SK-N-SH (cell line): ENCODE results near the gene PEX7. TPM values are rescaled to one million over a fixed set of nuclear protein-coding genes. Genes with fewer than 3 reads are reported as not detected.

Experiments used
- CTCF ChIA-PET: fragments of 300-600, 350-600 bp; formaldehyde crosslinking; extraction: SDS; loops from one replicate; lab custom pipeline; 2021; lab: Yijun Ruan, JAX
- POLR2A ChIA-PET: fragments of 350-600 bp; sonication (Branson Sonifier 250); formaldehyde crosslinking; extraction: SDS; loops from one replicate; lab custom pipeline; 2020; ENCODE audit warnings: antibody characterized with exemption, inconsistent platforms; lab: Yijun Ruan, JAX
- DNase-seq: peaks from one replicate; pipeline ENCODE4 v3.0.0; 2012
- H2AFZ ChIP-seq: fragments of 200-600 bp; sonication (generic); 2 replicates; pipeline ENCODE4 v1.8.1; 2016; ENCODE audit warnings: antibody characterized with exemption, mild to moderate bottlenecking, low read depth
- H3F3A ChIP-seq: fragments of 200-600 bp; sonication (generic); replicated peaks from 2 replicates; pipeline ENCODE3; 2016; ENCODE audit warnings: antibody characterized with exemption, mild to moderate bottlenecking; ENCODE audit not compliant: insufficient read depth
- H3K27ac ChIP-seq, 2 experiments: fragments of 200-500 bp in 1 of 2; fragments of 200-600 bp in 1 of 2; sonication (Bioruptor generic) in 1 of 2; sonication (generic), shearing (Covaris generic) in 1 of 2; 2 replicates each; pipeline versions ENCODE4 v1.5.1 to v1.6.1; 2014 to 2016; ENCODE audit warnings: low read depth in 2 of 2, inconsistent platforms in 1 of 2, low read length in 1 of 2, mild to moderate bottlenecking in 1 of 2, mixed read lengths in 1 of 2
- H3K27me3 ChIP-seq: fragments of 200-600 bp; sonication (generic), shearing (Covaris generic); 2 replicates; pipeline ENCODE4 v1.6.1; 2016; ENCODE audit warnings: mixed run types; ENCODE audit not compliant: insufficient read depth
- H3K36me3 ChIP-seq, 2 experiments: fragments of 200-500 bp in 1 of 2; fragments of 200-600 bp in 1 of 2; sonication (Bioruptor generic) in 1 of 2; sonication (generic) in 1 of 2; replicated peaks in 1 of 2; 2 replicates each; pipeline versions ENCODE3 to v1.5.1; 2014 to 2016; ENCODE audit warnings: low read length in 1 of 2, mild to moderate bottlenecking in 1 of 2; ENCODE audit not compliant: insufficient read depth in 2 of 2, control insufficient read depth in 1 of 2
- H3K4me1 ChIP-seq, 2 experiments: fragments of 200-500 bp in 1 of 2; fragments of 200-600 bp in 1 of 2; sonication (Bioruptor generic) in 1 of 2; sonication (generic), shearing (Covaris generic) in 1 of 2; 2 replicates each; pipeline versions ENCODE4 v1.5.1 to v1.6.1; 2014 to 2016; ENCODE audit warnings: low read depth in 1 of 2, low read length in 1 of 2, mixed run types in 1 of 2; ENCODE audit not compliant: insufficient read depth in 2 of 2, control insufficient read depth in 1 of 2
- H3K4me2 ChIP-seq: fragments of 200-600 bp; sonication (generic), shearing (Covaris generic); 2 replicates; pipeline ENCODE4 v1.6.1; 2017; ENCODE audit warnings: mixed run types
- H3K4me3 ChIP-seq, 2 experiments: fragments of 200-500 bp in 1 of 2; fragments of 200-600 bp in 1 of 2; sonication (Bioruptor generic) in 1 of 2; sonication (generic), shearing (Covaris generic) in 1 of 2; 2 replicates each; pipeline versions ENCODE4 v1.5.1 to v1.8.1; 2014 to 2016; ENCODE audit warnings: low read depth in 2 of 2, inconsistent platforms in 1 of 2, low read length in 1 of 2, mild to moderate bottlenecking in 1 of 2, mixed read lengths in 1 of 2, moderate library complexity in 1 of 2
- H3K79me2 ChIP-seq: fragments of 200-600 bp; sonication (generic); 2 replicates; pipeline ENCODE4 v1.8.1; 2017; ENCODE audit warnings: mild to moderate bottlenecking; ENCODE audit not compliant: insufficient read depth
- H3K9ac ChIP-seq: fragments of 200-600 bp; sonication (generic); 2 replicates; pipeline ENCODE4 v1.6.1; 2017; ENCODE audit warnings: mixed run types
- H3K9me2 ChIP-seq: fragments of 200-600 bp; sonication (generic); 2 replicates; pipeline ENCODE4 v1.6.1; 2017; ENCODE audit warnings: mixed run types
- H3K9me3 ChIP-seq: fragments of 200-600 bp; sonication (generic); 2 replicates; pipeline ENCODE4 v1.6.1; 2017; ENCODE audit warnings: mixed run types, mild to moderate bottlenecking, moderate library complexity
- H4K20me1 ChIP-seq: fragments of 200-600 bp; sonication (generic); 2 replicates; pipeline ENCODE4 v1.6.1; 2017; ENCODE audit warnings: mild to moderate bottlenecking, mixed run types; ENCODE audit not compliant: insufficient read depth
- CHD2 ChIP-seq: fragments of 150-350 bp; IDR thresholded peaks from 2 replicates; pipeline ENCODE4 v1.6.1; 2018; ENCODE audit warnings: low read length; ENCODE audit not compliant: partially characterized antibody
- ELF1 ChIP-seq: IDR thresholded peaks from 2 replicates; pipeline ENCODE4 v1.4.0; 2012
- EZH2phosphoT487 ChIP-seq: fragments of 200-600 bp; sonication (generic); IDR thresholded peaks from 2 replicates; pipeline ENCODE4 v1.6.1; 2017; ENCODE audit warnings: low read depth, mixed run types, mild to moderate bottlenecking, antibody characterized with exemption, moderate library complexity, borderline replicate concordance
- FOSL2 ChIP-seq: IDR thresholded peaks from 2 replicates; pipeline ENCODE4 v1.4.0; 2012; ENCODE audit warnings: low read depth, mild to moderate bottlenecking, moderate library complexity, borderline replicate concordance
- GATA2 ChIP-seq: sonication (generic); formaldehyde crosslinking; IDR thresholded peaks from 2 replicates; pipeline ENCODE4 v1.5.0; 2020; ENCODE audit warnings: mild to moderate bottlenecking, missing genetic modification reagents
- IRF3 ChIP-seq: fragments of 150-350 bp; IDR thresholded peaks from 2 replicates; pipeline ENCODE4 v1.6.1; 2016; ENCODE audit warnings: mild to moderate bottlenecking, low read depth, low read length
- JUND ChIP-seq: IDR thresholded peaks from 2 replicates; pipeline ENCODE4 v1.4.0; 2012
- MAX ChIP-seq: IDR thresholded peaks from 2 replicates; pipeline ENCODE4 v1.4.0; 2012; ENCODE audit warnings: low read depth
- MEF2A ChIP-seq: IDR thresholded peaks from 2 replicates; pipeline ENCODE4 v1.4.0; 2012; ENCODE audit warnings: low read depth, borderline replicate concordance
- MXI1 ChIP-seq: IDR thresholded peaks from 2 replicates; pipeline ENCODE4 v1.6.1; 2012; ENCODE audit warnings: mild to moderate bottlenecking, low read depth, low read length, improper control_type of control experiment
- NRF1 ChIP-seq: IDR thresholded peaks from 2 replicates; pipeline ENCODE4 v1.6.1; 2012; ENCODE audit warnings: low read depth, mild to moderate bottlenecking, low read length
- RAD21 ChIP-seq: IDR thresholded peaks from 2 replicates; pipeline ENCODE4 v1.6.1; 2012; ENCODE audit warnings: mild to moderate bottlenecking, low read length
- REST ChIP-seq: IDR thresholded peaks from 2 replicates; pipeline ENCODE4 v1.6.1; 2012; ENCODE audit warnings: mild to moderate bottlenecking, low read depth, low read length, moderate library complexity
- RFX5 ChIP-seq: IDR thresholded peaks from 2 replicates; pipeline ENCODE4 v1.6.1; 2012; ENCODE audit warnings: mild to moderate bottlenecking, improper control_type of control experiment, low read length
- SIN3A ChIP-seq: IDR thresholded peaks from 2 replicates; pipeline ENCODE4 v1.6.1; 2012; ENCODE audit warnings: low read depth, mild to moderate bottlenecking, low read length, moderate library complexity, borderline replicate concordance
- TAF1 ChIP-seq: IDR thresholded peaks from 2 replicates; pipeline ENCODE4 v1.6.1; 2012; ENCODE audit warnings: low read depth, mild to moderate bottlenecking, low read length, moderate library complexity, borderline replicate concordance
- YY1 ChIP-seq: IDR thresholded peaks from 2 replicates; pipeline ENCODE4 v1.4.0; 2012; ENCODE audit warnings: low read depth, mild to moderate bottlenecking
- ZBTB33 ChIP-seq: IDR thresholded peaks from 2 replicates; pipeline ENCODE4 v1.4.0; 2012; ENCODE audit warnings: low read depth, borderline replicate concordance
- WGBS: methylation state at CpG from one replicate; pipeline ENCODE4 v1.1.6; 2017; ENCODE audit warnings: low lambda C conversion rate; 5-methylcytosine and 5-hydroxymethylcytosine counted together
- polyA plus RNA-seq, 3 experiments: library from polyadenylated mRNA; depleted of rRNA; stranded (reverse); fragments of >200 nt; gene quantifications; 2 replicates each; pipeline ENCODE4 v1.2.3, GENCODE V29; 2012

Gene PEX7
- polyA plus RNA-seq, 1 of the 3 experiments (the other 2 are of a cell fraction), result 10.8 TPM

- H3K27me3 ChIP-seq, result peaks cover 12% of the 10 kb centered on the region; the same call in 1 of the 2 replicates
- no peak overlapping the region for H3K9ac ChIP-seq
- POLR2A ChIA-PET, result interaction anchor here (1.0 to 8.7 kb wide), 14 partner anchors 32 to 278 kb away, joined by 3 to 92 read pairs (median 10); partner anchors contain the start of genes IL20RA and MAP3K5
- peaks cover 8% of the 10 kb centered on the region for H3F3A ChIP-seq
- no peak for TF ChIP-seq ZBTB33
- no peak for TF ChIP-seq RAD21
- no peak for TF ChIP-seq MEF2A
- no peak for TF ChIP-seq MAX
- CTCF ChIA-PET, result interaction anchor here (0.6 to 1.8 kb wide), 18 partner anchors 20 to 324 kb away, joined by 3 to 9 read pairs (median 4); partner anchors contain the start of gene MAP3K5
- no peaks in the 10 kb centered on the region for H3K79me2 ChIP-seq
- no CpG with 5 or more reads among the region's 29 CpGs for WGBS
- H2AFZ ChIP-seq, result peak overlapping the region; percentile 68; the same call in 1 of the 2 replicates
- peaks cover 0 to 34% of the 10 kb centered on the region in 2 experiments; a peak in 1 of 4 replicates for H3K4me1 ChIP-seq
- no peaks in the 10 kb centered on the region for H3K9me2 ChIP-seq
- H3K4me2 ChIP-seq, result peak overlapping the region; percentile 79; the same call in 1 of the 2 replicates
- H3K9me3 ChIP-seq, result no peaks in the 10 kb centered on the region
- DNase-seq, result no peak
- H4K20me1 ChIP-seq, result no peaks in the 10 kb centered on the region
- H3K36me3 ChIP-seq, result no peaks in the 10 kb centered on the region
- peak overlapping the region; percentile 58 to 59; a peak in 2 of 4 replicates for H3K4me3 ChIP-seq
- H3K27ac ChIP-seq, result peak overlapping the region in 1 of 2 experiments; percentile 92; a peak in 2 of 4 replicates
Measured at GRCh38 chr6:136922685-136923006, 100.3 kb downstream of the PEX7 start.

- ChIA-PET POLR2A (interaction anchor here (0.7 to 8.7 kb wide), 7 partner anchors 39 to 279 kb away, joined by 3 to 92 read pairs (median 48); no protein-coding TSS in a partner anchor), CTCF (interaction anchor here (0.6 to 1.3 kb wide), 6 partner anchors 10 to 279 kb away, joined by 3 to 7 read pairs (median 3); no protein-coding TSS in a partner anchor)
- Histone ChIP-seq H3K36me3 (no peaks in the 10 kb centered on the region), H3K9ac (no peak overlapping the region), H3K27me3 (peaks cover 12% of the 10 kb centered on the region; the same call in 1 of the 2 replicates), H3F3A (peaks cover 8% of the 10 kb centered on the region), H3K79me2 (no peaks in the 10 kb centered on the region), H3K4me2 (no peak overlapping the region), H3K4me1 (peaks cover 0 to 34% of the 10 kb centered on the region in 2 experiments; a peak in 1 of 4 replicates), H3K9me3 (no peaks in the 10 kb centered on the region), H3K27ac (peak overlapping the region in 1 of 2 experiments; percentile 92; a peak in 1 of 4 replicates), H3K9me2 (no peaks in the 10 kb centered on the region), H3K4me3 (peak overlapping the region in 1 of 2 experiments; percentile 58; a peak in 1 of 4 replicates), H2AFZ (no peak overlapping the region), H4K20me1 (no peaks in the 10 kb centered on the region)
- 68% methylated on average over 37 of the region's 65 CpGs for WGBS
- TF ChIP-seq FOSL2 (no peak), YY1 (no peak), RFX5 (no peak), GATA2 (no peak), EZH2phosphoT487 (no peak), JUND (no peak), NRF1 (no peak), TAF1 (no peak), CHD2 (no peak), MXI1 (no peak), IRF3 (no peak), REST (no peak), ELF1 (no peak), SIN3A (no peak)
- peak; percentile 58 for DNase-seq
Measured at GRCh38 chr6:136923116-136923953, 100.9 kb downstream of the PEX7 start.
